Measurements from ENCODE around the gene PRPF6.

The PRPF6 gene

GRCh38 chr20:63980806-63981728 is at the start of gene PRPF6:
TSS of gene PRPF6 (plus strand) at chr20:63981132. CDS start at chr20:63981246, 114 bp downstream.
- DNase-seq (ENCODE audit: low read depth): peak; percentile 88

GRCh38 chr20:63931735-63932134 is 49.2 kb upstream of the PRPF6 start:
- DNase-seq (ENCODE audit: low read depth): no peak

GRCh38 chr20:63932606-63933160 is 48.2 kb upstream of the PRPF6 start:
- no peak for DNase-seq (ENCODE audit: low read depth)

GRCh38 chr20:63933646-63934045 is 47.3 kb upstream of the PRPF6 start:
- no peak for DNase-seq (ENCODE audit: low read depth)

GRCh38 chr20:63934271-63935068 is 46.5 kb upstream of the PRPF6 start:
- DNase-seq (ENCODE audit: low read depth): no peak

GRCh38 chr20:63935447-63935846 is 45.5 kb upstream of the PRPF6 start:
- DNase-seq (ENCODE audit: low read depth): no peak

- DNase-seq (ENCODE audit: low read depth): no peak
Observed at GRCh38 chr20:63937596-63937995, 43.3 kb upstream of the PRPF6 start.

- DNase-seq (ENCODE audit: low read depth): no peak
Observed at GRCh38 chr20:63939061-63939935, 41.6 kb upstream of the PRPF6 start.

GRCh38 chr20:63940071-63940471 is 40.9 kb upstream of the PRPF6 start:
- no peak for DNase-seq (ENCODE audit: low read depth)

GRCh38 chr20:63940472-63941266 is 40.3 kb upstream of the PRPF6 start:
- DNase-seq (ENCODE audit: low read depth): no peak

GRCh38 chr20:63941282-63942081 is 39.5 kb upstream of the PRPF6 start:
- no peak for DNase-seq (ENCODE audit: low read depth)

GRCh38 chr20:63942250-63942951 is 38.5 kb upstream of the PRPF6 start:
- DNase-seq (ENCODE audit: low read depth): no peak

GRCh38 chr20:63942969-63943807 is 37.7 kb upstream of the PRPF6 start:
- no peak for DNase-seq (ENCODE audit: low read depth)

GRCh38 chr20:63943808-63944077 is 37.2 kb upstream of the PRPF6 start:
- no peak for DNase-seq (ENCODE audit: low read depth)

- DNase-seq (ENCODE audit: low read depth): no peak
Observed at GRCh38 chr20:63944078-63944941, 36.6 kb upstream of the PRPF6 start.

- DNase-seq (ENCODE audit: low read depth): no peak
Observed at GRCh38 chr20:63945031-63945658, 35.8 kb upstream of the PRPF6 start.

Data from stimulated activated CD8-positive, alpha-beta memory T cell treated with anti-CD3 and anti-CD28 coated beads, Interleukin-12 subunit alpha, Interleukin-12 subunit beta, amount 100 ng/mL, for 4 hours (primary cell).